K562 (cell line): Measurements from ENCODE around the gene TMEM117. TPM values are rescaled to one million over a fixed set of nuclear protein-coding genes. Genes with fewer than 3 reads are reported as not detected.

ENCODE experiments used
- EGR1 ChIP-seq: fragments of 450-650 bp; conservative IDR thresholded peaks from 2 replicates; pipeline ENCODE4 v1.6.1; 2017; ENCODE audit warnings: mild to moderate bottlenecking
- IRF1 ChIP-seq: sonication (generic); formaldehyde crosslinking; IDR thresholded peaks from 2 replicates; pipeline ENCODE4 v1.8.0; 2022; ENCODE audit warnings: missing genetic modification reagents, mild to moderate bottlenecking, borderline replicate concordance
- RHOXF2B ChIP-seq: fragments of 250-450 bp; sonication (Bioruptor Pico); conservative IDR thresholded peaks from 2 replicates; pipeline ENCODE4 v1.5.1; 2021
- U2AF2 ChIP-seq: fragments of 200-400 bp; formaldehyde crosslinking; optimal IDR thresholded peaks from 2 replicates; pipeline ENCODE3; 2017; ENCODE audit warnings: low read depth, mild to moderate bottlenecking, low read length
- ZBTB8A ChIP-seq: fragments of 450-650 bp; IDR thresholded peaks from 2 replicates; pipeline ENCODE4 v1.6.1; 2018; ENCODE audit warnings: mild to moderate bottlenecking, moderate library complexity; ENCODE audit not compliant: partially characterized antibody
- ZFP91 ChIP-seq: sonication (generic); formaldehyde crosslinking; IDR thresholded peaks from 2 replicates; pipeline ENCODE4 v1.8.0; 2022; ENCODE audit warnings: mild to moderate bottlenecking, missing genetic modification reagents
- ZNF217 ChIP-seq: sonication (generic); formaldehyde crosslinking; IDR thresholded peaks from 2 replicates; pipeline ENCODE4 v1.8.0; 2022; ENCODE audit warnings: mild to moderate bottlenecking, missing genetic modification reagents
- ZNF23 ChIP-seq: fragments of 250-450 bp; sonication (Bioruptor Pico); IDR thresholded peaks from 2 replicates; pipeline ENCODE4 v1.4.0; 2020; ENCODE audit warnings: mild to moderate bottlenecking
- polyA plus RNA-seq, 8 experiments: library from polyadenylated mRNA; depleted of rRNA in 4 of 8; stranded (reverse) in 5 of 8; unstranded in 3 of 8; fragments of >200 nt; fragmentation: Nextera tagmentation in 2 of 8; fragmentation: Illumina TruSeq in 1 of 8; extraction: Ambion mirVana in 2 of 8; extraction: Trizol in 1 of 8; gene quantifications; 2 replicates each; pipeline versions ENCODE4 v1.2.1 to v1.2.3, GENCODE V29; 2011 to 2014; ENCODE audit warnings: inconsistent platforms in 1 of 8, missing spikeins in 1 of 8
- total RNA-seq, 7 experiments: library from RNA; depleted of rRNA in 6 of 7; stranded (reverse); fragments of >200 nt in 6 of 7; fragmentation: Illumina TruSeq in 2 of 7; extraction: Trizol in 2 of 7; gene quantifications; 2 replicates each; pipeline versions ENCODE4 v1.2.1 to v1.2.3, GENCODE V29; 2011 to 2021; ENCODE audit warnings: low replicate concordance in 1 of 7
- TF ChIP-seq, protein P1 (sequence below): fragments of 450-650 bp; IDR thresholded peaks from 2 replicates; pipeline ENCODE4 v1.6.1; 2016; ENCODE audit warnings: antibody characterized with exemption
- TF ChIP-seq, protein P2 (sequence below), 2 experiments: fragments of 150-350 bp in 1 of 2; IDR thresholded peaks; 2 replicates each; pipeline ENCODE4 v1.6.1; 2012 to 2016; ENCODE audit warnings: low read depth in 2 of 2, low read length in 2 of 2, mild to moderate bottlenecking in 1 of 2, moderate library complexity in 1 of 2
- TF ChIP-seq, protein P3 (sequence below): fragments of 450-650 bp; formaldehyde crosslinking; IDR thresholded peaks from 2 replicates; pipeline ENCODE4 v1.4.0; 2022; ENCODE audit warnings: mild to moderate bottlenecking, moderate library complexity

Gene TMEM117
- total and polyA plus RNA-seq, 9 of the 15 experiments (the other 6 are each of a cell fraction or from before 2014, with no cell fraction given): 0.31 to 2.8 (median 1.0) TPM

- no peak for TF ChIP-seq IRF1 (CRISPR knock-in tag)
- TF ChIP-seq, protein P1, sequence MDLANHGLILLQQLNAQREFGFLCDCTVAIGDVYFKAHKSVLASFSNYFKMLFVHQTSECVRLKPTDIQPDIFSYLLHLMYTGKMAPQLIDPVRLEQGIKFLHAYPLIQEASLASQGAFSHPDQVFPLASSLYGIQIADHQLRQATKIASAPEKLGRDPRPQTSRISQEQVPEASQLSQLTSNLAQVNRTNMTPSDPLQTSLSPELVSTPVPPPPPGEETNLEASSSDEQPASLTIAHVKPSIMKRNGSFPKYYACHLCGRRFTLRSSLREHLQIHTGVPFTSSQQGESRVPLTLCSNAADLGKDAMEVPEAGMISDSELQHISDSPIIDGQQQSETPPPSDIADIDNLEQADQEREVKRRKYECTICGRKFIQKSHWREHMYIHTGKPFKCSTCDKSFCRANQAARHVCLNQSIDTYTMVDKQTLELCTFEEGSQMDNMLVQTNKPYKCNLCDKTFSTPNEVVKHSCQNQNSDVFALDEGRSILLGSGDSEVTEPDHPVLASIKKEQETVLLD: no peak
- no peak for TF ChIP-seq ZNF217 (CRISPR knock-in tag)
- no peak for TF ChIP-seq ZBTB8A
- TF ChIP-seq, protein P2, sequence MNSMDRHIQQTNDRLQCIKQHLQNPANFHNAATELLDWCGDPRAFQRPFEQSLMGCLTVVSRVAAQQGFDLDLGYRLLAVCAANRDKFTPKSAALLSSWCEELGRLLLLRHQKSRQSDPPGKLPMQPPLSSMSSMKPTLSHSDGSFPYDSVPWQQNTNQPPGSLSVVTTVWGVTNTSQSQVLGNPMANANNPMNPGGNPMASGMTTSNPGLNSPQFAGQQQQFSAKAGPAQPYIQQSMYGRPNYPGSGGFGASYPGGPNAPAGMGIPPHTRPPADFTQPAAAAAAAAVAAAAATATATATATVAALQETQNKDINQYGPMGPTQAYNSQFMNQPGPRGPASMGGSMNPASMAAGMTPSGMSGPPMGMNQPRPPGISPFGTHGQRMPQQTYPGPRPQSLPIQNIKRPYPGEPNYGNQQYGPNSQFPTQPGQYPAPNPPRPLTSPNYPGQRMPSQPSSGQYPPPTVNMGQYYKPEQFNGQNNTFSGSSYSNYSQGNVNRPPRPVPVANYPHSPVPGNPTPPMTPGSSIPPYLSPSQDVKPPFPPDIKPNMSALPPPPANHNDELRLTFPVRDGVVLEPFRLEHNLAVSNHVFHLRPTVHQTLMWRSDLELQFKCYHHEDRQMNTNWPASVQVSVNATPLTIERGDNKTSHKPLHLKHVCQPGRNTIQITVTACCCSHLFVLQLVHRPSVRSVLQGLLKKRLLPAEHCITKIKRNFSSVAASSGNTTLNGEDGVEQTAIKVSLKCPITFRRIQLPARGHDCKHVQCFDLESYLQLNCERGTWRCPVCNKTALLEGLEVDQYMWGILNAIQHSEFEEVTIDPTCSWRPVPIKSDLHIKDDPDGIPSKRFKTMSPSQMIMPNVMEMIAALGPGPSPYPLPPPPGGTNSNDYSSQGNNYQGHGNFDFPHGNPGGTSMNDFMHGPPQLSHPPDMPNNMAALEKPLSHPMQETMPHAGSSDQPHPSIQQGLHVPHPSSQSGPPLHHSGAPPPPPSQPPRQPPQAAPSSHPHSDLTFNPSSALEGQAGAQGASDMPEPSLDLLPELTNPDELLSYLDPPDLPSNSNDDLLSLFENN (IDR thresholded peaks at IDR 0.05; ENCODE audit: low read depth in 2 of 2, low read length in 2 of 2): no peak
- TF ChIP-seq ZNF23 (CRISPR knock-in tag): no peak
- TF ChIP-seq U2AF2: no peak
- no peak for TF ChIP-seq RHOXF2B (CRISPR knock-in tag)
- TF ChIP-seq, protein P3, sequence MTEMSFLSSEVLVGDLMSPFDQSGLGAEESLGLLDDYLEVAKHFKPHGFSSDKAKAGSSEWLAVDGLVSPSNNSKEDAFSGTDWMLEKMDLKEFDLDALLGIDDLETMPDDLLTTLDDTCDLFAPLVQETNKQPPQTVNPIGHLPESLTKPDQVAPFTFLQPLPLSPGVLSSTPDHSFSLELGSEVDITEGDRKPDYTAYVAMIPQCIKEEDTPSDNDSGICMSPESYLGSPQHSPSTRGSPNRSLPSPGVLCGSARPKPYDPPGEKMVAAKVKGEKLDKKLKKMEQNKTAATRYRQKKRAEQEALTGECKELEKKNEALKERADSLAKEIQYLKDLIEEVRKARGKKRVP: no peak
- no peak for TF ChIP-seq EGR1
- no peak for TF ChIP-seq ZFP91 (CRISPR knock-in tag)
These were observed at the start of gene TMEM117 (continued) for GRCh38 chr12:43835656-43836474.
